Measurements from ENCODE around the gene LRMDA.

LRMDA gene

GRCh38 chr10:76017733-76018433, 586.5 kb downstream of the LRMDA start:
- no peak for DNase-seq

- DNase-seq: no peak
Measured at GRCh38 chr10:76020630-76021029, 589.2 kb downstream of the LRMDA start.

- DNase-seq: no peak
Measured at GRCh38 chr10:76021398-76021797, 590.0 kb downstream of the LRMDA start.

- no peak for DNase-seq
Measured at GRCh38 chr10:76022366-76022765, 590.9 kb downstream of the LRMDA start.

- no peak for DNase-seq
Measured at GRCh38 chr10:76023007-76023406, 591.6 kb downstream of the LRMDA start.

GRCh38 chr10:76024460-76025123, 593.2 kb downstream of the LRMDA start:
- no peak for DNase-seq

GRCh38 chr10:76025124-76025477, 593.7 kb downstream of the LRMDA start:
- no peak for DNase-seq

- no peak for DNase-seq
Measured at GRCh38 chr10:76026176-76026771, 594.9 kb downstream of the LRMDA start.

GRCh38 chr10:76026905-76027304, 595.5 kb downstream of the LRMDA start:
- DNase-seq: no peak

GRCh38 chr10:76029782-76030181, 598.4 kb downstream of the LRMDA start:
- DNase-seq: no peak

GRCh38 chr10:76031099-76031498, 599.7 kb downstream of the LRMDA start:
- DNase-seq: no peak

GRCh38 chr10:76031769-76032699, 600.6 kb downstream of the LRMDA start:
- DNase-seq: no peak

GRCh38 chr10:76032700-76033039, 601.2 kb downstream of the LRMDA start:
- no peak for DNase-seq

- DNase-seq: peak; percentile 10
Measured at GRCh38 chr10:76033457-76034196, 602.2 kb downstream of the LRMDA start.

GRCh38 chr10:76034353-76035205, 603.2 kb downstream of the LRMDA start:
- DNase-seq: no peak

GRCh38 chr10:76035206-76036110, 604.0 kb downstream of the LRMDA start:
- no peak for DNase-seq

GRCh38 chr10:76036111-76036940, 604.9 kb downstream of the LRMDA start:
- peak; percentile 13 for DNase-seq

GRCh38 chr10:76036962-76037361, 605.5 kb downstream of the LRMDA start:
- DNase-seq: no peak

- no peak for DNase-seq
Measured at GRCh38 chr10:76037531-76038155, 606.2 kb downstream of the LRMDA start.

Data from GDM1 (cell line).